ENCODE results near the gene PIK3R6. TPM values are rescaled to one million over a fixed set of nuclear protein-coding genes. Genes with fewer than 3 reads are reported as not detected.

The PIK3R6 gene
- total and polyA plus RNA-seq, 8 donors, result 1.6 to 4.3 (median 2.0) TPM

DNA sequence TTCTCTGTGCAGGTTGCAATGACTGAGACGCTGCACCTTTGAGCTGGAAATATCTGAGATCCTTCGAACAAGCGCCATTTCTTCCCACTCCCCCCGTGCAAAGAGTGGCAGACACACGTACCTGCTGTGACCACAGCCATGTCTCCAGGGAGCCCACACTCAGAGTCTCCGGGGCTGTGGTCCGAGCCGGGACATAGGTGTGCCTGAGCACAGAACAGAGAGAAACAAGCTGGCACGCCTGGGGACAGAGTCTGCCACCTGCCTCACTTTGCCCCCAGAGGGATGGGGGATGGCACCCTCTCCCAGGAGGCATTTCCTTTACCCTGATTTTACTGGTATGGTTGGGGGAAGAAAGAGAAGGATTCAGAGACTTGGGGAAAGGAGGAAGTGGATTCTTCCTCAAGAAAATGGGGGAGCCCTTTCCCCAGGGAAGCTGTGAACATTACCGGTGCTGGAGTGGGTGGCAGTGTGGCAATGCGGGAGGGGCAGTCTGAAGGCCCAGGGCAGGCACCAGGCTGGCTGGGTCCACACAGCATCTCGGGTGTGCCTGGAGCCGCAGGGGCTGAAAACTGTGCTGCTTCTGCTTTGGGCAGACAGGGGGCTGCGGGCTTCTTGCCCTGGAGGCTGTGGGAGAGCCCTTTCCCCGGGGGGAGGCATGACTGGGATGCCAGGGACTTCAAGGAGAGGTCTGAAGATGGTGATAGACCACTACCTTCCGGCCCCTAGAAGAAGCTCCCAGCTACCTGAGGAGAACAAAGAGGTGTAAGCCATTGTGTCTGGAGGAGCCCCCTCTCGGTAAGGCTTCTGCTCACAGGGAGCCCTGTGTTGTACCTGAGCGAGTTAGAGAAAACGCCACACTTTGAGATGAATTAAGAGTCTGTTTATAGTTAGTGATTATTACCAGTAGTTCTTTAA, 6.6 kb upstream of the PIK3R6 start:
- DNase-seq (no peak), ATAC-seq (no peak)
- peaks cover 13 to 53% of the 10 kb centered on the region in 2 donors for H3K27me3 ChIP-seq
- H3K27ac ChIP-seq, result no peak overlapping the region
- H3K9me3 ChIP-seq, result no peaks in the 10 kb centered on the region
- no peak overlapping the region for H3K4me3 ChIP-seq
- intact Hi-C loops (cut with DNase I), result no loop called here
- H3K36me3 ChIP-seq, result peaks cover 0 to 15% of the 10 kb centered on the region in 2 donors
- TF ChIP-seq, protein P1, sequence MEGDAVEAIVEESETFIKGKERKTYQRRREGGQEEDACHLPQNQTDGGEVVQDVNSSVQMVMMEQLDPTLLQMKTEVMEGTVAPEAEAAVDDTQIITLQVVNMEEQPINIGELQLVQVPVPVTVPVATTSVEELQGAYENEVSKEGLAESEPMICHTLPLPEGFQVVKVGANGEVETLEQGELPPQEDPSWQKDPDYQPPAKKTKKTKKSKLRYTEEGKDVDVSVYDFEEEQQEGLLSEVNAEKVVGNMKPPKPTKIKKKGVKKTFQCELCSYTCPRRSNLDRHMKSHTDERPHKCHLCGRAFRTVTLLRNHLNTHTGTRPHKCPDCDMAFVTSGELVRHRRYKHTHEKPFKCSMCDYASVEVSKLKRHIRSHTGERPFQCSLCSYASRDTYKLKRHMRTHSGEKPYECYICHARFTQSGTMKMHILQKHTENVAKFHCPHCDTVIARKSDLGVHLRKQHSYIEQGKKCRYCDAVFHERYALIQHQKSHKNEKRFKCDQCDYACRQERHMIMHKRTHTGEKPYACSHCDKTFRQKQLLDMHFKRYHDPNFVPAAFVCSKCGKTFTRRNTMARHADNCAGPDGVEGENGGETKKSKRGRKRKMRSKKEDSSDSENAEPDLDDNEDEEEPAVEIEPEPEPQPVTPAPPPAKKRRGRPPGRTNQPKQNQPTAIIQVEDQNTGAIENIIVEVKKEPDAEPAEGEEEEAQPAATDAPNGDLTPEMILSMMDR (IDR thresholded peaks at IDR 0.05), result no peak
- H3K4me1 ChIP-seq, result peaks cover 0 to 10% of the 10 kb centered on the region in 2 donors

DNA sequence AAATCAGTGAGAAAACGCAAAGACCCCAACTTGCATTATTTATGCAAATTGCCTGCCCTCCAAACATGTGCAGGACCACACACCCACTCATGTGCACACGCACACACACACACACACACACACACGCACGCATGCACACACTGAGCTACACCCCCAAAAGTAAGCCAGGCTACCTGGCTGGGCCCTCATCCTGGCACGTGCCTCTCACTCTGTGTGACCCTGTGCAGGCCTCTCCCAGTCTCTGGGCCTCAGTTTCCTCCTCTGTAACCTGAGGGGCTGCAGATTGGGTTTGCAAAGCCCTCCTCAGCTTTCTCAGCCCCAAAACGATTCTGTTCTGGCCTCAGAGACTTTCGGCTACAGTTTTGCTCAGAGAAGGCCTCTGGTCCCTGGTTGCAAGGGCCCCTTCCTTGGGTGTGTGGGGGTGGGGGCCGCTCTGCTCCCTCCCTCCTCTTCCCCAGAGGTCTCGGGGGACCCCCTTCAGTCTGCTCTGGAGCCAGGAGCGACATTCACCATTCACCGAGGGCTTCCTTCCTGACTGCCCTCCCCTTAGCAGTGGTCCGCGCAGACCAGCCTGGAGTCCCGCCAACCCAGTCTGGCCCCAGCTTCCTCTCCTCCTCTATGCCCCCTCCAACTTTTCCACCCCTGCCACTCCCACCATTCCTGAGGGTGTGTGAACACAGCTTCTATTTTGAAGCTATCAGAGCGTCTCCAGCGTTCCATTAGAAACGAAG, 5.4 kb upstream of the PIK3R6 start:
- Histone ChIP-seq H3K4me1 (peaks cover 0 to 19% of the 10 kb centered on the region in 2 donors), H3K36me3 (peaks cover 0 to 4% of the 10 kb centered on the region in 2 donors), H3K4me3 (no peak overlapping the region), H3K27ac (no peak overlapping the region), H3K27me3 (peaks cover 13 to 53% of the 10 kb centered on the region in 2 donors), H3K9me3 (no peaks in the 10 kb centered on the region)
- TF ChIP-seq, protein P1 (IDR thresholded peaks at IDR 0.05), result no peak
- intact Hi-C loops (cut with DNase I), result no loop called here
- ATAC-seq (no peak), DNase-seq (peak in 1 of 4 donors; percentile 32)

DNA sequence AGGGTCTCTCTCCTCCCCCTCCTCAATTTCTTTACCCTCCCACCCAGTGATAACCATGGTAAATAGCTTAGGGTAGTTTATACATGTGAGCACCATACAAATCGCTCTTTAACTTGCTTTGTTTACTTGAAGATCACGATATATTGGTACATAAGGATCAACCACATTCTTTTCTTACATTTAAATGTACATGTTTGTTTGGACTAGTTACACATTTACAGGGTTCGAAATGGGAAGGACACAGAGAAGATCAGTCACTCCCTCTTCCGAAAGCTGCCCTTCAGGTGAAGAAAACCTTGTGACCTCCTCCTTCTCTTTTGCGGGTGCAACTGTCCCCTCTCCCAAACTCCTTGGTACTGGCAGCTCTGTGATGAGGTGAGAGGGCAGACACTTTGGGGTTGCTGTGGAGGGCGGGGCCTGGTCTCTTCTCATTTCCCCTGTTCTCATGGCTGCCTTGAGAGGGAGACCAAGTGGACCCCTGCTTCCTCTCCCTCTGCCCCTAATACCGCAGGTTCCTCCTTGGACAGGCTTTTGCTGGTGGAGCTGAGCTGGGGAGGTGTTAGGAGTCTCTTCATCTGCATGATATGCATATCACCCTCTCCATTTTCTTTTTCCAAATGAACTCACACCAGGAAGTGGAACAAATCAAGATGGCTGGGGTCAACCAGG, 4.7 kb upstream of the PIK3R6 start:
- no peaks in the 10 kb centered on the region for H3K9me3 ChIP-seq
- H3K4me1 ChIP-seq, result peaks cover 0 to 19% of the 10 kb centered on the region in 2 donors
- ATAC-seq, result no peak
- H3K27ac ChIP-seq, result no peak overlapping the region
- no peak for DNase-seq
- H3K27me3 ChIP-seq, result peaks cover 13 to 56% of the 10 kb centered on the region in 2 donors
- no peak overlapping the region for H3K4me3 ChIP-seq
- no peaks in the 10 kb centered on the region for H3K36me3 ChIP-seq
- TF ChIP-seq, protein P1 (IDR thresholded peaks at IDR 0.05), result no peak
- intact Hi-C loops (cut with DNase I), result no loop called here

DNA sequence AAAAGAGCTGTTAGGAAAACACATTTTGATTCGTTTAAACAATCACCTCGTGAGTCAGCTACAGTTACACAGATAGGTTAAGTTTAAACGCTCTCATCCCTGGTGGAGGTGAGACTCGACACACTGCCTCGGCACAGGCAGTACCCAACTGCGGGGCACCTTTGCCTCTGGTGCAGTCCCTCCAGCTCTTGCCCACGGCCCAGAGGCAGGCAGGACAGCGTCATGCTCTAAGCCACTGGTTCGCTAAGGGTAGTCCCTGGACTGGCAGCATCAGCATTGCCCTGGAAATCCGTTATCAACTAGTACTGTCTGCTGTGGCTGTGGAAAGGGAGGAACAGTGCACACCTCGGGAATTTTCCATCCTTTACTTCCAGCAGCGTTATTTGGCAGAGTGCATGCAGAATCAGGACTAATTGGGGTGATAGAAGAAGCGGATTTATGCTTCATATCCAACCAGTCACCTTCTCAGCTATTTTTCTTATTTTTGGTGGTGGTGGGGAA, 3.7 kb upstream of the PIK3R6 start:
- TF ChIP-seq, protein P1 (IDR thresholded peaks at IDR 0.05), result no peak
- Histone ChIP-seq H3K36me3 (no peaks in the 10 kb centered on the region), H3K27ac (no peak overlapping the region), H3K4me1 (peaks cover 0 to 28% of the 10 kb centered on the region in 2 donors), H3K27me3 (peaks cover 13 to 65% of the 10 kb centered on the region in 2 donors), H3K9me3 (no peaks in the 10 kb centered on the region), H3K4me3 (no peak overlapping the region)
- intact Hi-C loops (cut with DNase I), result no loop called here
- no peak for ATAC-seq
- DNase-seq, result no peak

Measured in left lung (tissue), 10 donors.